Measurements from ENCODE around the gene TNS3. TPM values are rescaled to one million over a fixed set of nuclear protein-coding genes. Genes with fewer than 3 reads are reported as not detected.

TNS3 gene
- total and polyA plus RNA-seq, 10 of the 15 experiments (the other 5 are each of a cell fraction or from before 2014, with no cell fraction given), result 0.27 to 2.7 (median 0.79) TPM

GRCh38 chr7:47332213-47332612, 249.7 kb downstream of the TNS3 start:
- no peak overlapping the region for H2AFZ ChIP-seq (ENCODE audit: control insufficient read depth, low read depth, low read length)
- no peaks in the 10 kb centered on the region for H3K9me3 ChIP-seq (replicated peaks; ENCODE audit: control insufficient read depth, insufficient read depth, low read length)
- FAIRE-seq, result no peak
- H3K9ac ChIP-seq (ENCODE audit: control insufficient read depth, insufficient read depth, low read length), result no peak overlapping the region
- H3K79me2 ChIP-seq (ENCODE audit: control insufficient read depth, insufficient read depth, low read length), result no peaks in the 10 kb centered on the region
- no peaks in the 10 kb centered on the region for H3K36me3 ChIP-seq (ENCODE audit: control insufficient read depth in 2 of 2, insufficient read depth in 2 of 2, low read length in 1 of 2)
- intact Hi-C loops (cut with micrococcal nuclease; ENCODE audit: unreplicated experiment) (no loop called here), in situ Hi-C loops (cut with MboI) (no loop called here)
- SMC1A ChIA-PET (ENCODE audit: uncharacterized antibody, unreplicated experiment), result no interaction called here
- no TSS peak for BruUV-seq (replicated peaks)
- no peaks in the 10 kb centered on the region for H4K20me1 ChIP-seq (ENCODE audit: control insufficient read depth, insufficient read depth)
- TF ChIP-seq ESRRA (IDR thresholded peaks at IDR 0.05; ENCODE audit: low read length) (no peak), BCL11A (IDR thresholded peaks at IDR 0.05; ENCODE audit: low read depth, low read length) (no peak), PKNOX1 (IDR thresholded peaks at IDR 0.05) (no peak), STAT3 (IDR thresholded peaks at IDR 0.05; ENCODE audit: low read depth, low read length) (no peak), TBL1XR1 (IDR thresholded peaks at IDR 0.05; ENCODE audit: low read depth, low read length) (no peak), SMC3 (IDR thresholded peaks at IDR 0.05; ENCODE audit: borderline replicate concordance, low read length) (no peak), GATAD2B (conservative IDR thresholded peaks at IDR 0.05; ENCODE audit: low read depth) (no peak), ZBTB11 (CRISPR knock-in tag; IDR thresholded peaks at IDR 0.05) (no peak)
- RAD21 ChIA-PET (ENCODE audit: unreplicated experiment), result no interaction called here
- no peak overlapping the region for H3K27ac ChIP-seq (ENCODE audit: control insufficient read depth, insufficient read depth)
- no peak for ATAC-seq
- H3K4me1 ChIP-seq (ENCODE audit: control insufficient read depth, insufficient read depth, low read length), result no peaks in the 10 kb centered on the region
- no peak for DNase-seq (ENCODE audit: low read depth, low spot score)
- 23% methylated on average over 8 of the region's 8 CpGs for WGBS (ENCODE audit: insufficient coverage, insufficient replicate concordance, low lambda C conversion rate, missing lambda C conversion rate)
- CTCF ChIA-PET, result no interaction called here
- H3K4me2 ChIP-seq (ENCODE audit: control insufficient read depth, insufficient read depth), result no peak overlapping the region
- POLR2A ChIA-PET, result no interaction called here
- H3K4me3 ChIP-seq, result no peak overlapping the region
- H3K27me3 ChIP-seq (replicated peaks in 1 of 2; ENCODE audit: control insufficient read depth in 2 of 2, insufficient read depth in 2 of 2, low read length in 1 of 2), result no peaks in the 10 kb centered on the region; a peak in 1 of 4 replicates

Data from GM12878 (cell line).